Measurements from ENCODE around the gene EN1.

EN1 gene

DNA sequence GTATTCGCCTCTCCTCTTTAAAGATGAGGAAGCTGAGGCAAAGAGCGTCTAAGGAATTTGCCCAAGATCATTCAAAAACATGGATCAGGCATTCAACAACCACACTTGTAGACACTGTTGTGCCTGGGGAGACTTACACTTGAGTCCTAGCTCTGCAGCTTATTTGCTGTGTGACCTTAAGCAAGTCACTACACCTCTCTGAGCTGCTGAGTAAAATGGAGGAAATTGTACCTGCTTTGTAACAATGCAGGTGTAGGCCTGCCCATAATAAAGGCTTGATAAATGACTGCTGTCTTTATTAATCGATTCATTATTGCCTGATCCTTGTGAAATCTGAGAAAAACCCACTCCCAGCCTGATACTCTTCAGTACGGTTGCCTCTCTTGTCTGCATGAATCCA lies 30.8 kb downstream of the EN1 start:
- no peak for DNase-seq

- DNase-seq = no peak
Observed at GRCh38 chr2:118815731-118816130, 31.7 kb downstream of the EN1 start.

- no peak for DNase-seq
Observed at GRCh38 chr2:118815314-118815713, 32.1 kb downstream of the EN1 start.

DNA sequence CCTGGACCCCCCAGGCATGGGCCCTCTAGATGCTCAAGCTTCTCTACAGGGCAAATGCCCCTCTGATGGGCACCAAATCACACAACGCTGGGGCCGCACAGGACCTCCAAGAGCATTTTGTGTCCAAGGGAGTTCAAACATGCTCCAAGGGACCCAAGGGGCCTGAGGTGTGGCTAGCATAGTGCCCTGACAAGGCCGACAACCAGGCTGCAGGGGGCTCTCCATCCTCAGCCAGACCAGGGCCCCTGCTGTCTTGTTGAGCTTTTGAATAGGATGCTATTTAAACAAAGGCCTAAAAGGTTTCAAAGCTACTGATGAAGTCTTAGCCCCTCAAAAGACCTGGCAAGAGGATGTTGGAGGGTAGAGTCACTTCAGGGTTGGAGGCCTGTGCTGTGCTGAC lies 33.1 kb downstream of the EN1 start:
- DNase-seq = no peak

- no peak for DNase-seq
Observed at GRCh38 chr2:118813601-118814339, 33.7 kb downstream of the EN1 start.

DNA sequence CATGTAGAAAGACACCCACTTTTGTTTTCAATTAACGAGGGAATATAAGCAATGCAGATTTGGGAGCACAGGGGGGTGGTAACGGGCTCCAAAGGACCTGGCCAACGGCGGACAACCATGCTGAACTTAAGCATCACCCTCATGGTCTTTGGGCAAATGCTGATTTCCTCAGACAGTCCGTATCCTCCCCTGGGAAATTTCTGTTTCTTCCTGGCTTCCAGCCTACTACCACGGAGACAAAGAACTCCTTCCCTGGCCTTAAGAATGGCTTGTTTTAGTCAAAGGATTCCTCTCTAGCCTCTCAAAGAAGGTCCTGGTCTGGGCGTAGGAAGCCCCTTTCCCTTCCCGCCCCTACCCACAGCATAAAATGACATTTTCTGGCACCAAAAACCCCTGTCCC lies 34.3 kb downstream of the EN1 start:
- no peak for DNase-seq

DNA sequence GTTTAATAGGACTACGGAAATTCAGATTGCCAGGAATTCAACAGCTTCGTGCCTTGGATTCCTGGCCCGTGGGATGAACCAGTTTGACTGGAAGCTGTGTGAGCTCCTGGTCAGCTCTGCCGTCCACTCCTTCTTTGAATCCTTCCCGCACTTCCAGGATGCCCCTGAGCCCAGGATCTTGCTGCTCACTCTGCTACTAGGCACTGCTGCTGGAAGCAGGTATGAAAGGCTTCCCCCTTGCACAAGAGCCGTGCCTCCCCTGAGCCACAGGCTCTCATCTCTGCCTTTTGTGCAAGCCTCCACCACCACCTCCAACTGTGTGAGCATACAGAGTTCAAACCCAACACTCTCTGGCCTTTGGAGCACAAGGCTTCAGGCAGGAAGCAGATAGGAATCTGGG lies 34.9 kb downstream of the EN1 start:
- no peak for DNase-seq

GRCh38 chr2:118811514-118812115 lies 35.8 kb downstream of the EN1 start:
- DNase-seq = no peak

DNA sequence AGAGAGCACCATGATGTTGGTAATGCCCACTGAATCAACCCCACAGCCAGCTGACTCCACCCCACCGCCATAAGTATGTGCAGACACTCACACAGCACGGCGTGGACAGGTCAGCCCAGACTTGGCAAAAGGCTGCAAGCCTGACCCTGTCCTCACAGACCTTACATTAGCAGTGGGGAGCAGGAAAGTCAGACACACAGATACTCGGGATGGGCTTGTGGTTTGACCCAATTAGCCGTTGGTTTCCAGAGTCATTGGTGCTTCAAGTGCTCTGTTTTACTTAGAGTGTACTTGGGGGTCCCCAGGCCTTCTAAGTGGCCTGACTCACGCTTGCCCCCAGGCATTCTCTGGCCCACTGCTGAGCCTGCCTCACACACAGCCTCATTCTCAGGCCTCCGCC lies 36.7 kb downstream of the EN1 start:
- no peak for DNase-seq

- no peak for DNase-seq
Observed at GRCh38 chr2:118808429-118808809, 39.0 kb downstream of the EN1 start.

GRCh38 chr2:118807668-118808428 lies 39.6 kb downstream of the EN1 start:
- DNase-seq = no peak

- DNase-seq = no peak
Observed at GRCh38 chr2:118806797-118807667, 40.4 kb downstream of the EN1 start.

DNA sequence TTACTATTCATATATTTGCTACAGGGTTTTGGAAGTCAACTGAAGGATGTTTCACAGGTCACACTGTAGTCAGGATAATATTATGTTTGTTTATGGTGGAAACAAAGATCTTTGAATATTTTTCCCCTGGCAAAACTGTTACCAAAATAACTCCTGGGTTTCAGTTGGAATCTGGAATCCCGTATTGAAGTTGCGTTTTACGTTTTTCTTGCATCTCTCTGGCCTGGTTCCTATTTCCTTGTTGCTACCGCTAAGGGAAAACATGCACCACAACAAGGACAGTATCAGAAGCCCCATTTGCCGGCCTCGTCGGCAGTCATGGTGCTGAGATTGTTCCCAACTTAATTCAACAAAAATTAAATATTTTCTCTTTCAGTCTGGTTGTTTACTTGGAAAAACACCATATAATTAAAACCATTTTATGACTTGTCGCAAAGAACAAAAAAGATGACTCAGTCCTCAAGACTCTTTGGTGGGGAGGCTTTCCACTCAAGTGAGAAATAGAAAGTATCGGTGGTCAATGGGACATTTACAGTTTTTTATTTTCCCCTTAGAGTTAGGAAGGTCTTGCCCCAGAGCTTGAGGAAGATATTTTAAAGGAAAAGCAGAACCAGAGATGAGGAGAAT lies 42.3 kb downstream of the EN1 start:
- no peak for DNase-seq

DNA sequence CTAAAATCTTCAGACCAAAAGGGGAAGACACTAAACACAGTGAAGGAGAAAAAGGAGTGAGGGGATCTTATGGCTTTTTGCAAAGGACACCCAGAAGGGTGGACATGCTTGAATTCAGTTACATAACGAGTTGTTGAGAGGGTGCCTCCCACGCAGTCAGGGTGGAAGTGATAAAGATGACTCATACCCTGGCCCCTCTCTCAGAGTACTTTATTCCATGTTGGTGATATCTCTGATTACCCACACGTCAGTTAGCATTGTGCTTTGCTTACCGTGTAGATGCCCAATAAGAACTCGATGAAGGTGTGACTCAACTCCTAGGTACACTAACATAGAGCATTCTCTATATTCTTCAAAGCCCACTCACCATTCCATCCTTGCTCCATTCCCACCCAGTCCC lies 44.4 kb downstream of the EN1 start:
- no peak for DNase-seq

GRCh38 chr2:118801151-118801550 lies 46.3 kb downstream of the EN1 start:
- no peak for DNase-seq

DNA sequence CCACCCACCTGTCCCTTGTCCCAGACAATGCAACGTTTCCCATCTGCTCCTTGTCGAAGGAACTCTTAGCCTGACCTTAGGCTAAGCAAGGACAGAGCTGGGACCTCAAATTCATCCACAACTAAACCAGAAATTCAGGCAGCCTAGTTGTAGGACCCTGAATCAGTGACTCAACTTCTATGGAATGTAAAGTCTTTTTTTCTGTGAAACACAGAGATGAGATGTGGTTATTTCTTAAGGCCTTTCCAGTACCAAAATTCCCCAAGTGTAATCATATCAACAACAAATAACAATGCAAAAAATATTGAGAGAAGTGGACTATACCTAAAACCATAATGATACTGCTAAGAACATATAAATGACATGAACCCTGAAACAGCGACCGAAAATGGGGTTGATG lies 46.7 kb downstream of the EN1 start:
- no peak for DNase-seq

GRCh38 chr2:118794546-118794945 lies 52.9 kb downstream of the EN1 start:
- DNase-seq = no peak

Measured in suppressor macrophage treated with lipopolysaccharide for 1 hour (primary cell).